ENCODE measurements around the gene ST6GAL1. TPM values are rescaled to one million over a fixed set of nuclear protein-coding genes. Genes with fewer than 3 reads are reported as not detected.

Gene ST6GAL1
- total RNA-seq, 1 experiment from 2014 or later = 3.3 TPM

- intact Hi-C loops (cut with micrococcal nuclease; ENCODE audit: unreplicated experiment) (no loop called here), in situ Hi-C loops (cut with HindIII; ENCODE audit: low pct_unique_long_range_greater_than_20kb, low sequenced_read_pairs) (no loop called here)
- Histone ChIP-seq H3K4me3 (ENCODE audit: low read depth in 2 of 2, low read length in 2 of 2) (no peak overlapping the region), H3K4me1 (ENCODE audit: control insufficient read depth, insufficient read depth, low read length) (no peaks in the 10 kb centered on the region), H3K27ac (ENCODE audit: low read length) (no peak overlapping the region), H3K27me3 (ENCODE audit: control insufficient read depth, insufficient read depth, low read length) (no peaks in the 10 kb centered on the region; the same call in 1 of the 2 replicates), H3K9me3 (ENCODE audit: control insufficient read depth, insufficient read depth, low read depth, low read length) (no peaks in the 10 kb centered on the region), H3K36me3 (ENCODE audit: control insufficient read depth, insufficient read depth, low read length) (no peaks in the 10 kb centered on the region)
- ChIA-PET POLR2A (no interaction called here), CTCF (no interaction called here)
- BruUV-seq (replicated peaks) = no TSS peak
- TF ChIP-seq POLR2AphosphoS5 (IDR thresholded peaks at IDR 0.05; ENCODE audit: low read depth, low read length) = no peak
- no peak for TF ChIP-seq CTCF (IDR thresholded peaks at IDR 0.05)
- no peak for TF ChIP-seq REST (IDR thresholded peaks at IDR 0.05; ENCODE audit: insufficient read depth in 1 of 2, low read depth in 2 of 2, low read length in 1 of 2)
- TF ChIP-seq SIN3A (IDR thresholded peaks at IDR 0.05; ENCODE audit: borderline replicate concordance, insufficient read depth, low read depth, low read length) = no peak
- no peak for TF ChIP-seq TCF7L2 (IDR thresholded peaks at IDR 0.05; ENCODE audit: low read depth, low read length)
- DNase-seq (ENCODE audit: low read depth, low spot score) = no peak
- no peak for ATAC-seq
Observed at GRCh38 chr3:187024536-187025226, 94.4 kb downstream of the ST6GAL1 start.

- intact Hi-C loops (cut with micrococcal nuclease; ENCODE audit: unreplicated experiment) (no loop called here), in situ Hi-C loops (cut with HindIII; ENCODE audit: low pct_unique_long_range_greater_than_20kb, low sequenced_read_pairs) (no loop called here)
- Histone ChIP-seq H3K9me3 (ENCODE audit: control insufficient read depth, insufficient read depth, low read depth, low read length) (no peaks in the 10 kb centered on the region), H3K36me3 (ENCODE audit: control insufficient read depth, insufficient read depth, low read length) (no peaks in the 10 kb centered on the region), H3K4me3 (ENCODE audit: low read depth in 2 of 2, low read length in 2 of 2) (no peak overlapping the region), H3K27ac (ENCODE audit: low read length) (no peak overlapping the region), H3K4me1 (ENCODE audit: control insufficient read depth, insufficient read depth, low read length) (no peaks in the 10 kb centered on the region), H3K27me3 (ENCODE audit: control insufficient read depth, insufficient read depth, low read length) (no peaks in the 10 kb centered on the region; the same call in 1 of the 2 replicates)
- DNase-seq (ENCODE audit: low read depth, low spot score) (no peak), ATAC-seq (no peak)
- ChIA-PET CTCF (no interaction called here), POLR2A (no interaction called here)
- no TSS peak for BruUV-seq (replicated peaks)
- TF ChIP-seq POLR2AphosphoS5 (IDR thresholded peaks at IDR 0.05; ENCODE audit: low read depth, low read length) (no peak), REST (IDR thresholded peaks at IDR 0.05; ENCODE audit: insufficient read depth in 1 of 2, low read depth in 2 of 2, low read length in 1 of 2) (no peak), TCF7L2 (IDR thresholded peaks at IDR 0.05; ENCODE audit: low read depth, low read length) (no peak), SIN3A (IDR thresholded peaks at IDR 0.05; ENCODE audit: borderline replicate concordance, insufficient read depth, low read depth, low read length) (no peak), CTCF (IDR thresholded peaks at IDR 0.05) (no peak)
Observed at GRCh38 chr3:187025254-187025655, 94.9 kb downstream of the ST6GAL1 start.
